ENCODE results near the gene PTN.

Gene PTN

GRCh38 chr7:137371616-137372015 is 28.1 kb upstream of the PTN start:
- TF ChIP-seq CTCF (IDR thresholded peaks at IDR 0.05; ENCODE audit: low read depth, low read length, missing control alignments) = no peak
- DNase-seq (ENCODE audit: low read depth) = no peak
- in situ Hi-C loops (cut with HindIII; ENCODE audit: low sequenced_read_pairs) = no loop called here
- H3K4me3 ChIP-seq (ENCODE audit: low read depth, low read length) = no peak overlapping the region

GRCh38 chr7:137366995-137367394 is 23.5 kb upstream of the PTN start:
- in situ Hi-C loops (cut with HindIII; ENCODE audit: low sequenced_read_pairs) = no loop called here
- DNase-seq (ENCODE audit: low read depth) = no peak
- TF ChIP-seq CTCF (IDR thresholded peaks at IDR 0.05; ENCODE audit: low read depth, low read length, missing control alignments) = no peak
- H3K4me3 ChIP-seq (ENCODE audit: low read depth, low read length) = no peak overlapping the region

GRCh38 chr7:137363683-137364082 is 20.1 kb upstream of the PTN start:
- no peak for TF ChIP-seq CTCF (IDR thresholded peaks at IDR 0.05; ENCODE audit: low read depth, low read length, missing control alignments)
- no peak for DNase-seq (ENCODE audit: low read depth)
- in situ Hi-C loops (cut with HindIII; ENCODE audit: low sequenced_read_pairs) = no loop called here
- H3K4me3 ChIP-seq (ENCODE audit: low read depth, low read length) = no peak overlapping the region

GRCh38 chr7:137360087-137360679 is 16.6 kb upstream of the PTN start:
- DNase-seq (ENCODE audit: low read depth) = no peak
- in situ Hi-C loops (cut with HindIII; ENCODE audit: low sequenced_read_pairs) = no loop called here
- TF ChIP-seq CTCF (IDR thresholded peaks at IDR 0.05; ENCODE audit: low read depth, low read length, missing control alignments) = no peak
- H3K4me3 ChIP-seq (ENCODE audit: low read depth, low read length) = no peak overlapping the region

- in situ Hi-C loops (cut with HindIII; ENCODE audit: low sequenced_read_pairs) = no loop called here
- TF ChIP-seq CTCF (IDR thresholded peaks at IDR 0.05; ENCODE audit: low read depth, low read length, missing control alignments) = no peak
- no peak overlapping the region for H3K4me3 ChIP-seq (ENCODE audit: low read depth, low read length)
- DNase-seq (ENCODE audit: low read depth) = no peak
These were observed 11.4 kb upstream of the PTN start for GRCh38 chr7:137354961-137355360.

- no peak for TF ChIP-seq CTCF (IDR thresholded peaks at IDR 0.05; ENCODE audit: low read depth, low read length, missing control alignments)
- DNase-seq (ENCODE audit: low read depth) = peak; percentile 81
- H3K4me3 ChIP-seq (ENCODE audit: low read depth, low read length) = no peak overlapping the region
- in situ Hi-C loops (cut with HindIII; ENCODE audit: low sequenced_read_pairs) = no loop called here
These were observed 10.9 kb upstream of the PTN start for GRCh38 chr7:137354396-137354795.
